CD4-positive, alpha-beta T cell treated with Interleukin-4 for 4 hours (primary cell): ENCODE results near the gene SLC1A3.

ENCODE experiments used
- DNase-seq: peaks from one replicate; pipeline ENCODE4 v3.0.0-alpha.2; 2020

The SLC1A3 gene

GRCh38 chr5:36689225-36689624 is 82.8 kb downstream of the SLC1A3 start:
- DNase-seq = no peak

- peak; percentile 46 for DNase-seq
Measured at GRCh38 chr5:36690041-36690961, 83.9 kb downstream of the SLC1A3 start.

- no peak for DNase-seq
Measured at GRCh38 chr5:36691226-36691625, 84.8 kb downstream of the SLC1A3 start.

- DNase-seq = no peak
Measured at GRCh38 chr5:36691696-36692371, 85.4 kb downstream of the SLC1A3 start.

- DNase-seq = no peak
Measured at GRCh38 chr5:36692791-36693763, 86.7 kb downstream of the SLC1A3 start.

- no peak for DNase-seq
Measured at GRCh38 chr5:36694351-36694750, 87.9 kb downstream of the SLC1A3 start.

- DNase-seq = no peak
Measured at GRCh38 chr5:36696059-36696673, 89.8 kb downstream of the SLC1A3 start.

- no peak for DNase-seq
Measured at GRCh38 chr5:36698031-36698430, 91.6 kb downstream of the SLC1A3 start.

- DNase-seq = no peak
Measured at GRCh38 chr5:36701085-36701698, 94.8 kb downstream of the SLC1A3 start.

GRCh38 chr5:36703245-36703860 is 96.9 kb downstream of the SLC1A3 start:
- no peak for DNase-seq

GRCh38 chr5:36704131-36704530 is 97.7 kb downstream of the SLC1A3 start:
- DNase-seq = no peak

GRCh38 chr5:36705055-36705454 is 98.6 kb downstream of the SLC1A3 start:
- DNase-seq = no peak

GRCh38 chr5:36706662-36707061 is 100.3 kb downstream of the SLC1A3 start:
- no peak for DNase-seq

- DNase-seq = no peak
Measured at GRCh38 chr5:36708996-36709395, 102.6 kb downstream of the SLC1A3 start.

GRCh38 chr5:36710039-36710438 is 103.6 kb downstream of the SLC1A3 start:
- DNase-seq = no peak

GRCh38 chr5:36712706-36713105 is 106.3 kb downstream of the SLC1A3 start:
- no peak for DNase-seq

- DNase-seq = no peak
Measured at GRCh38 chr5:36713541-36713940, 107.1 kb downstream of the SLC1A3 start.

- DNase-seq = no peak
Measured at GRCh38 chr5:36717131-36717695, 110.8 kb downstream of the SLC1A3 start.

- no peak for DNase-seq
Measured at GRCh38 chr5:36719282-36719681, 112.9 kb downstream of the SLC1A3 start.

GRCh38 chr5:36720688-36721087 is 114.3 kb downstream of the SLC1A3 start:
- no peak for DNase-seq

GRCh38 chr5:36721664-36722235 is 115.3 kb downstream of the SLC1A3 start:
- no peak for DNase-seq
